ENCODE data around the gene ATP6V0C. TPM values are rescaled to one million over a fixed set of nuclear protein-coding genes. Genes with fewer than 3 reads are reported as not detected.

The ATP6V0C gene
- total and polyA plus RNA-seq, 2 of the 13 experiments (the other 11 are each of a cell fraction or from before 2014, with no cell fraction given): 10.4 to 20.1 TPM

DNA sequence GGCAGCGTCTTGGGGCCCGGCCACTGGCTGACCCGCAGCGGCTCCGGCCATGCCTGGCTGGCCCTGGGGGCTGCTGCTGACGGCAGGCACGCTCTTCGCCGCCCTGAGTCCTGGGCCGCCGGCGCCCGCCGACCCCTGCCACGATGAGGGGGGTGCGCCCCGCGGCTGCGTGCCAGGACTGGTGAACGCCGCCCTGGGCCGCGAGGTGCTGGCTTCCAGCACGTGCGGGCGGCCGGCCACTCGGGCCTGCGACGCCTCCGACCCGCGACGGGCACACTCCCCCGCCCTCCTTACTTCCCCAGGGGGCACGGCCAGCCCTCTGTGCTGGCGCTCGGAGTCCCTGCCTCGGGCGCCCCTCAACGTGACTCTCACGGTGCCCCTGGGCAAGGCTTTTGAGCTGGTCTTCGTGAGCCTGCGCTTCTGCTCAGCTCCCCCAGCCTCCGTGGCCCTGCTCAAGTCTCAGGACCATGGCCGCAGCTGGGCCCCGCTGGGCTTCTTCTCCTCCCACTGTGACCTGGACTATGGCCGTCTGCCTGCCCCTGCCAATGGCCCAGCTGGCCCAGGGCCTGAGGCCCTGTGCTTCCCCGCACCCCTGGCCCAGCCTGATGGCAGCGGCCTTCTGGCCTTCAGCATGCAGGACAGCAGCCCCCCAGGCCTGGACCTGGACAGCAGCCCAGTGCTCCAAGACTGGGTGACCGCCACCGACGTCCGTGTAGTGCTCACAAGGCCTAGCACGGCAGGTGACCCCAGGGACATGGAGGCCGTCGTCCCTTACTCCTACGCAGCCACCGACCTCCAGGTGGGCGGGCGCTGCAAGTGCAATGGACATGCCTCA, 41.9 kb upstream of the ATP6V0C start (continued):
- TF ChIP-seq, protein P1, sequence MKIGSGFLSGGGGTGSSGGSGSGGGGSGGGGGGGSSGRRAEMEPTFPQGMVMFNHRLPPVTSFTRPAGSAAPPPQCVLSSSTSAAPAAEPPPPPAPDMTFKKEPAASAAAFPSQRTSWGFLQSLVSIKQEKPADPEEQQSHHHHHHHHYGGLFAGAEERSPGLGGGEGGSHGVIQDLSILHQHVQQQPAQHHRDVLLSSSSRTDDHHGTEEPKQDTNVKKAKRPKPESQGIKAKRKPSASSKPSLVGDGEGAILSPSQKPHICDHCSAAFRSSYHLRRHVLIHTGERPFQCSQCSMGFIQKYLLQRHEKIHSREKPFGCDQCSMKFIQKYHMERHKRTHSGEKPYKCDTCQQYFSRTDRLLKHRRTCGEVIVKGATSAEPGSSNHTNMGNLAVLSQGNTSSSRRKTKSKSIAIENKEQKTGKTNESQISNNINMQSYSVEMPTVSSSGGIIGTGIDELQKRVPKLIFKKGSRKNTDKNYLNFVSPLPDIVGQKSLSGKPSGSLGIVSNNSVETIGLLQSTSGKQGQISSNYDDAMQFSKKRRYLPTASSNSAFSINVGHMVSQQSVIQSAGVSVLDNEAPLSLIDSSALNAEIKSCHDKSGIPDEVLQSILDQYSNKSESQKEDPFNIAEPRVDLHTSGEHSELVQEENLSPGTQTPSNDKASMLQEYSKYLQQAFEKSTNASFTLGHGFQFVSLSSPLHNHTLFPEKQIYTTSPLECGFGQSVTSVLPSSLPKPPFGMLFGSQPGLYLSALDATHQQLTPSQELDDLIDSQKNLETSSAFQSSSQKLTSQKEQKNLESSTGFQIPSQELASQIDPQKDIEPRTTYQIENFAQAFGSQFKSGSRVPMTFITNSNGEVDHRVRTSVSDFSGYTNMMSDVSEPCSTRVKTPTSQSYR (CRISPR knock-in tag; IDR thresholded peaks at IDR 0.05; ENCODE audit: borderline replicate concordance): 0 out of 2 replicates have a peak, but pooled peaks have one; percentile 47
- TF ChIP-seq ZNF775 (CRISPR knock-in tag; IDR thresholded peaks at IDR 0.05; ENCODE audit: borderline replicate concordance): no peak
- TF ChIP-seq ZNF839 (CRISPR knock-in tag; IDR thresholded peaks at IDR 0.05; ENCODE audit: borderline replicate concordance): no peak
- peak; percentile 13; the same call in 1 of the 3 replicates for TF ChIP-seq MXI1 (IDR thresholded peaks at IDR 0.05; ENCODE audit: borderline replicate concordance, low read depth, low read length)
- TF ChIP-seq PAWR (CRISPR knock-in tag; IDR thresholded peaks at IDR 0.05; ENCODE audit: borderline replicate concordance): no peak
- peak; percentile 71; the same call in 1 of the 2 replicates for TF ChIP-seq RNF2 (conservative IDR thresholded peaks at IDR 0.05; ENCODE audit: low read depth)
- peak; percentile 55; the same call in 1 of the 2 replicates for TF ChIP-seq BHLHE40 (IDR thresholded peaks at IDR 0.05; ENCODE audit: low read length)
- TF ChIP-seq FOXO4 (CRISPR knock-in tag; conservative IDR thresholded peaks at IDR 0.05): no peak
- TF ChIP-seq, protein P2, sequence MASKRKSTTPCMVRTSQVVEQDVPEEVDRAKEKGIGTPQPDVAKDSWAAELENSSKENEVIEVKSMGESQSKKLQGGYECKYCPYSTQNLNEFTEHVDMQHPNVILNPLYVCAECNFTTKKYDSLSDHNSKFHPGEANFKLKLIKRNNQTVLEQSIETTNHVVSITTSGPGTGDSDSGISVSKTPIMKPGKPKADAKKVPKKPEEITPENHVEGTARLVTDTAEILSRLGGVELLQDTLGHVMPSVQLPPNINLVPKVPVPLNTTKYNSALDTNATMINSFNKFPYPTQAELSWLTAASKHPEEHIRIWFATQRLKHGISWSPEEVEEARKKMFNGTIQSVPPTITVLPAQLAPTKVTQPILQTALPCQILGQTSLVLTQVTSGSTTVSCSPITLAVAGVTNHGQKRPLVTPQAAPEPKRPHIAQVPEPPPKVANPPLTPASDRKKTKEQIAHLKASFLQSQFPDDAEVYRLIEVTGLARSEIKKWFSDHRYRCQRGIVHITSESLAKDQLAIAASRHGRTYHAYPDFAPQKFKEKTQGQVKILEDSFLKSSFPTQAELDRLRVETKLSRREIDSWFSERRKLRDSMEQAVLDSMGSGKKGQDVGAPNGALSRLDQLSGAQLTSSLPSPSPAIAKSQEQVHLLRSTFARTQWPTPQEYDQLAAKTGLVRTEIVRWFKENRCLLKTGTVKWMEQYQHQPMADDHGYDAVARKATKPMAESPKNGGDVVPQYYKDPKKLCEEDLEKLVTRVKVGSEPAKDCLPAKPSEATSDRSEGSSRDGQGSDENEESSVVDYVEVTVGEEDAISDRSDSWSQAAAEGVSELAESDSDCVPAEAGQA (IDR thresholded peaks at IDR 0.05; ENCODE audit: low read depth): peak; percentile 33
- TF ChIP-seq, protein P2 (CRISPR knock-in tag; IDR thresholded peaks at IDR 0.05; ENCODE audit: borderline replicate concordance): 0 out of 2 replicates have a peak, but pooled peaks have one; percentile 72
- TF ChIP-seq RAD21 (CRISPR knock-in tag; IDR thresholded peaks at IDR 0.05): no peak
- peak; percentile 66 for TF ChIP-seq ZSCAN21 (CRISPR knock-in tag; IDR thresholded peaks at IDR 0.05; ENCODE audit: borderline replicate concordance)
- TF ChIP-seq JUN (CRISPR knock-in tag; IDR thresholded peaks at IDR 0.05): no peak
- peak; percentile 39; the same call in 1 of the 2 replicates for TF ChIP-seq ZFP41 (CRISPR knock-in tag; IDR thresholded peaks at IDR 0.05; ENCODE audit: borderline replicate concordance)
- TF ChIP-seq ZIK1 (CRISPR knock-in tag; IDR thresholded peaks at IDR 0.05; ENCODE audit: borderline replicate concordance, low read depth): peak; percentile 28; the same call in 1 of the 2 replicates
- TF ChIP-seq, protein P3, sequence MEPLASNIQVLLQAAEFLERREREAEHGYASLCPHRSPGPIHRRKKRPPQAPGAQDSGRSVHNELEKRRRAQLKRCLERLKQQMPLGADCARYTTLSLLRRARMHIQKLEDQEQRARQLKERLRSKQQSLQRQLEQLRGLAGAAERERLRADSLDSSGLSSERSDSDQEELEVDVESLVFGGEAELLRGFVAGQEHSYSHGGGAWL (CRISPR knock-in tag; IDR thresholded peaks at IDR 0.05): no peak; the same call in 1 of the 2 replicates
